Astrocyte of the spinal cord (primary cell): ENCODE data around the gene AHNAK.
"Not testable (repeated sequence)": the region's sequence is repeated elsewhere in the genome, so short reads cannot be mapped to it uniquely, and the experiment has no call there.

Experiments
- DNase-seq: peaks from one replicate; pipeline ENCODE4 v3.0.0; 2011; ENCODE audit warnings: low read depth, low spot score
- H3K4me3 ChIP-seq: 2 replicates; pipeline ENCODE4 v1.5.1; 2011; ENCODE audit warnings: low read depth, mild to moderate bottlenecking, low read length, moderate library complexity
- CTCF ChIP-seq: IDR thresholded peaks from 2 replicates; pipeline ENCODE4 v1.5.1; 2012; ENCODE audit warnings: low read depth, mild to moderate bottlenecking, low read length, inconsistent platforms
- in situ Hi-C: cut with HindIII; loops from 2 replicates; pipeline ENCODE4 v1.10.0; 2017; ENCODE audit warnings: low sequenced_read_pairs

Gene AHNAK

DNA sequence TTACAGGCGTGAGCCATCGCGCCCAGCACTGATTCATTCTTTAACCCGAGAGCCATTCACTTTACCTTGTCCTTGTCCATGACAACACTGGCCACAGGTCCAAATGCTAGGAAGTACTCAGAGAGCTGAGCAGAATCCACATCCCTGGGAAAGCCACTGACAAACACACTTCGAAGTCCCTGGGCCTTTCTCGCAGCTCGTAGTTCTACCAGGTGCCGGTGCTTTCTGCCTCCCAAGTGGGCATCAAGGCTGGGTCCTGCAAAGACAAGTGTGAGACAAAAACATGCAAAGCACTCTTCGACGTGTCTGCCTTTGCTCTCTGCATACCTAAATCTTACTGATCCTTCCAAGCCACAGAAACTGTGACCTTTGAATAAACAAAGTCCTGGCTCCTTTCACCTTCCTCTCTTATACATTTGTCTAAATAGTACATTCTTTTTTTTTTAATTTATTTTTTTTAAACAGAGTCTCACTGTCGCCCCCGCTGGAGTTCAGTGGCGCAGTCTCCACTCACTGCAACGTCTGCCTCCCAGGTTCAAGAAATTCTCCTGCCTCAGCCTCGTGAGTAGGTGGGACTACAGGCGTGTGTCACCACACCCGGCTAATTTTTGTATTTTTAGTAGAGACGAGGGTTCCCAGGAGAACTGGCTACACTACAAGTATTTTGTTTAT is 42.5 kb upstream of the AHNAK start:
- in situ Hi-C loops: no loop called here
- peak; percentile 48 for TF ChIP-seq CTCF
- no peak overlapping the region for H3K4me3 ChIP-seq
- no peak for DNase-seq

DNA sequence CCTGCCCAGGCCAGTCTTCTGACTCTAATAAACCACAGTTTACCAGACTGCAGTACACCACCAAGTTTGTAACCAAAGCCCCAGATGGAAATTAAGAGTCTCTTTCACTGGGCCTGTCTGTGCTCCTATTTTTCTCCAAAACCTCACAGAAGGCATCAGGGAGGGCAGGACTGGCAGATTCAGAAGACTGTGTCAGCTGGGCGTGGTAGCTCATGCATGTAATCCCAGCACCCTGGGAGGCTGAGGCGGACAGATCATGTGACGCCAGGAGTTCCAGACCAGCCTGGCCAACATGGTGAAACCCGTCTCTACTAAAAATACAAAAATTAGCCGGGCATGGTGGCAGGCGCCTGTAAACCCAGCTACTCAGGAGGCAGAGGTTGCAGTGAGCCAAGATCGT is 38.8 kb upstream of the AHNAK start:
- H3K4me3 ChIP-seq, in situ Hi-C loops, DNase-seq: not testable (repeated sequence)

- DNase-seq, H3K4me3 ChIP-seq, in situ Hi-C loops: not testable (repeated sequence)
Observed at GRCh38 chr11:62581735-62582134, 35.1 kb upstream of the AHNAK start.

DNA sequence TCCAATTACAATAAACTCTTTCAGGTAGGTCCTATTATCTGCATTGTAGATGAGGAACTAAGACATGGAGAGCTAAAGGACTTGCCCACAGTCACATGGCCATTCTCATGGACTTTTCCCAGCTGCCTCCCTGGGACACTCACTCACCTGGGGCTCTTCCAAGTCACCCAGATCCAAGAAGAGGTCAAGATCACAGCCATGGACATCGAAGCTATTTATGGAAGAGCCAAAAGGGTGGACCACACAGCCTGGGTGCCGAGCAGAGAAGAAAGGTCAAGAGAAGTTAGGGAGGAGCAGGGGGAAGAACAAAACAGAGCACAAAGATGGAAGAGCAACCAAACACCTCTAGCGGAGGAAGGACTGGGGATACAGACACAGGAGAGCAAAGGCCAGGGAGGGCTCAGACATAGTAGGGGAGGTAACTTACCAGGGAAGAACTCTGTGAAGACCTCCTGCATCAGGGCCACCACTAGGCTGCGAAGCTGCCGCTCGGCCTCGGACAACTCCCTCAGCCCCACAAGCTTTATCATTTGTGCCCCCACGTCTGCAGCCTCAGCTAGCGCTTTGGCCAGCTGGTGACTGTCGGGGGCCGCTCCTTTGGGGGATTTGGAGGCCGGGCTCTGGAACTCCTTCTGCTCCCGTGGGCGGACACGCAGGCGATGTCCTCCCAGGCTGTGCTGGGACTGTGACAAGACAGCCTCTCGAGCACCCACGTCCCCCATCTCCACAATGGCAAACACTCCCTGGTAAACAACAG is 34.5 kb upstream of the AHNAK start:
- no peak overlapping the region for H3K4me3 ChIP-seq
- DNase-seq: no peak
- in situ Hi-C loops: no loop called here
- TF ChIP-seq CTCF: no peak

GRCh38 chr11:62579252-62579651 is 32.6 kb upstream of the AHNAK start:
- in situ Hi-C loops: no loop called here
- no peak for TF ChIP-seq CTCF
- no peak for DNase-seq
- no peak overlapping the region for H3K4me3 ChIP-seq

DNA sequence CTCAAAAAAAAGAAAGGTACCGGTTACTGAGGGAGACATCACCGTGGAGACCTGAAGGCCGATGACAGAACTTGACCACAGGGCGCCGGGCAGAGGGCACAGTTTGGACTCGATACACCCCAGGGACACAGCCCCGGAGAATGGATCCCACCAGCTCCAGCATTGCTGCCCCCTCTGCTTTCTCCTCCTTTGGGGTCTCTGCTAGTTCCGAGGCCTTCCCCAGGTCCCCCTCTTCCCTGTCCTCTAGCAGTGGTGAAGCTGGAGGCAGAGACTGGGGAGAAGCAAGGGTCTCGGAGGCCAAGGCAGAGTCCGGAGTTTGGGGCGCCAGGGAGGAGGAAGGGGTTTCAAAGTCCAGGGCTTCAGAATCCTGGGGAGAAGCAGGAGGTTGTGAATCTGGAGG is 31.9 kb upstream of the AHNAK start:
- DNase-seq: no peak
- no peak overlapping the region for H3K4me3 ChIP-seq
- in situ Hi-C loops: no loop called here
- no peak for TF ChIP-seq CTCF

GRCh38 chr11:62577046-62577714 is 30.6 kb upstream of the AHNAK start:
- TF ChIP-seq CTCF: no peak
- in situ Hi-C loops: no loop called here
- H3K4me3 ChIP-seq: no peak overlapping the region
- no peak for DNase-seq
